IMR-90 (cell line): ENCODE measurements around the gene SETX. TPM values are rescaled to one million over a fixed set of nuclear protein-coding genes. Genes with fewer than 3 reads are reported as not detected.

ENCODE experiments used
- ATAC-seq: fragments of 200-7000 bp; cut with Tn5 transposase; 2 replicates; pipeline ENCODE4 v1.9.1; 2020; ENCODE audit warnings: low read depth, mild to moderate bottlenecking, moderate library complexity
- BruUV-seq: library from RNA; stranded (reverse); fragments of 400-500 nt; replicated peaks from 2 replicates; lab custom pipeline; 2021; lab: Mats Ljungman, UMichigan
- CTCF ChIA-PET: fragments of 300-600 bp; formaldehyde crosslinking; extraction: SDS; loops from one replicate; lab custom pipeline; 2021; ENCODE audit warnings: antibody characterized with exemption; lab: Yijun Ruan, JAX
- POLR2A ChIA-PET: fragments of 300-600 bp; sonication (Branson Sonifier 250); formaldehyde crosslinking; loops from one replicate; lab custom pipeline; 2022; ENCODE audit warnings: antibody characterized with exemption; ENCODE audit not compliant: unreplicated experiment; lab: Charles Lee
- DNase-seq: peaks from one replicate; pipeline ENCODE4 v3.0.0; 2013
- H2AFZ ChIP-seq: replicated peaks from 2 replicates; pipeline ENCODE3; 2013; ENCODE audit warnings: low read length, mild to moderate bottlenecking; ENCODE audit not compliant: poor library complexity
- H2AK5ac ChIP-seq: 2 replicates; pipeline ENCODE4 v1.6.1; 2013; ENCODE audit warnings: low read depth, low read length, inconsistent platforms
- H2AK9ac ChIP-seq: replicated peaks from 2 replicates; pipeline ENCODE3; 2013; ENCODE audit warnings: mild to moderate bottlenecking, low read depth, low read length, moderate library complexity; ENCODE audit not compliant: poor library complexity
- H2BK120ac ChIP-seq: 2 replicates; pipeline ENCODE4 v1.6.1; 2013; ENCODE audit warnings: low read depth, low read length, inconsistent platforms
- H2BK15ac ChIP-seq: 3 replicates; pipeline ENCODE4 v1.6.1; 2013; ENCODE audit warnings: low read depth, low read length, inconsistent platforms
- H2BK20ac ChIP-seq: 2 replicates; pipeline ENCODE4 v1.6.1; 2013; ENCODE audit warnings: low read depth, mild to moderate bottlenecking, inconsistent platforms, low read length, moderate library complexity
- H2BK5ac ChIP-seq: 2 replicates; pipeline ENCODE4 v1.6.1; 2013; ENCODE audit warnings: mild to moderate bottlenecking, low read depth, low read length, inconsistent platforms; ENCODE audit not compliant: poor library complexity, severe bottlenecking
- H3K14ac ChIP-seq: replicated peaks from 2 replicates; pipeline ENCODE4 v1.6.1; 2013; ENCODE audit warnings: low read depth, low read length, inconsistent platforms
- H3K18ac ChIP-seq: 2 replicates; pipeline ENCODE4 v1.6.1; 2013; ENCODE audit warnings: low read depth, low read length, control low read depth
- H3K23ac ChIP-seq: 2 replicates; pipeline ENCODE4 v1.6.1; 2013; ENCODE audit warnings: low read depth, low read length, inconsistent platforms
- H3K27ac ChIP-seq: 2 replicates; pipeline ENCODE4 v1.5.1; 2013; ENCODE audit warnings: mild to moderate bottlenecking, control low read depth, low read length; ENCODE audit not compliant: insufficient read depth
- H3K27me3 ChIP-seq: 2 replicates; pipeline ENCODE4 v1.6.1; 2013; ENCODE audit warnings: low read length; ENCODE audit not compliant: control insufficient read depth, insufficient read depth
- H3K36me3 ChIP-seq: 2 replicates; pipeline ENCODE4 v1.6.1; 2013; ENCODE audit warnings: low read length, mixed read lengths; ENCODE audit not compliant: control insufficient read depth, insufficient read depth
- H3K4ac ChIP-seq: 2 replicates; pipeline ENCODE4 v1.6.1; 2013; ENCODE audit warnings: low read depth, low read length, inconsistent platforms
- H3K4me1 ChIP-seq: 2 replicates; pipeline ENCODE4 v1.6.1; 2013; ENCODE audit warnings: low read length, mixed read lengths; ENCODE audit not compliant: control insufficient read depth, insufficient read depth
- H3K4me2 ChIP-seq: 2 replicates; pipeline ENCODE4 v1.6.1; 2013; ENCODE audit warnings: low read depth, mild to moderate bottlenecking, control low read depth, low read length, moderate library complexity
- H3K4me3 ChIP-seq: 2 replicates; pipeline ENCODE4 v1.5.1; 2013; ENCODE audit warnings: low read depth, mild to moderate bottlenecking, control low read depth, low read length, moderate library complexity; ENCODE audit not compliant: insufficient read depth
- H3K56ac ChIP-seq: 2 replicates; pipeline ENCODE4 v1.6.1; 2013; ENCODE audit warnings: low read length, inconsistent platforms; ENCODE audit not compliant: insufficient read depth; ENCODE audit errors: extremely low read depth
- H3K79me1 ChIP-seq, 2 experiments: 2 replicates each; pipeline ENCODE4 v1.6.1; 2013; ENCODE audit warnings: low read length in 2 of 2, inconsistent platforms in 1 of 2, low read depth in 1 of 2
- H3K9ac ChIP-seq: 2 replicates; pipeline ENCODE4 v1.6.1; 2013; ENCODE audit warnings: low read depth, low read length, control low read depth
- H3K9me1 ChIP-seq: 2 replicates; pipeline ENCODE4 v1.6.1; 2013; ENCODE audit warnings: low read length, inconsistent platforms; ENCODE audit not compliant: insufficient read depth
- H3K9me3 ChIP-seq: 2 replicates; pipeline ENCODE4 v1.6.1; 2013; ENCODE audit warnings: low read length; ENCODE audit not compliant: control insufficient read depth, insufficient read depth
- H4K20me1 ChIP-seq: 2 replicates; pipeline ENCODE4 v1.6.1; 2013; ENCODE audit warnings: low read length, inconsistent platforms; ENCODE audit not compliant: insufficient read depth
- H4K5ac ChIP-seq: 2 replicates; pipeline ENCODE4 v1.6.1; 2013; ENCODE audit warnings: mild to moderate bottlenecking, low read depth, low read length, control low read depth
- H4K8ac ChIP-seq, 2 experiments: 2 replicates each; pipeline ENCODE4 v1.6.1; 2013; ENCODE audit warnings: low read depth in 2 of 2, low read length in 2 of 2, control low read depth in 1 of 2, inconsistent platforms in 1 of 2
- H4K91ac ChIP-seq: 2 replicates; pipeline ENCODE4 v1.6.1; 2013; ENCODE audit warnings: low read depth, low read length, inconsistent platforms; ENCODE audit not compliant: insufficient read depth
- BHLHE40 ChIP-seq: fragments of 150-350 bp; IDR thresholded peaks from 2 replicates; pipeline ENCODE4 v1.6.1; 2016; ENCODE audit warnings: mild to moderate bottlenecking, low read depth, low read length
- CEBPB ChIP-seq: IDR thresholded peaks from 2 replicates; pipeline ENCODE4 v1.6.1; 2012; ENCODE audit warnings: low read depth, low read length, improper control_type of control experiment
- CTCF ChIP-seq: conservative IDR thresholded peaks from 2 replicates; pipeline ENCODE4 v1.5.1; 2012; ENCODE audit warnings: mild to moderate bottlenecking, low read depth, low read length, improper control_type of control experiment
- FOS ChIP-seq: fragments of 150-350 bp; IDR thresholded peaks from 2 replicates; pipeline ENCODE4 v1.6.1; 2016; ENCODE audit warnings: low read depth, low read length
- MAFK ChIP-seq: IDR thresholded peaks from 2 replicates; pipeline ENCODE4 v1.6.1; 2012; ENCODE audit warnings: low read depth, low read length, improper control_type of control experiment
- MAZ ChIP-seq: IDR thresholded peaks from 2 replicates; pipeline ENCODE4 v1.6.1; 2012; ENCODE audit warnings: low read depth, mild to moderate bottlenecking, low read length, improper control_type of control experiment, moderate library complexity, borderline replicate concordance
- MXI1 ChIP-seq: IDR thresholded peaks from 2 replicates; pipeline ENCODE4 v1.6.1; 2012; ENCODE audit warnings: low read depth, mild to moderate bottlenecking, low read length, moderate library complexity, borderline replicate concordance
- NFE2L2 ChIP-seq: fragments of 150-350 bp; IDR thresholded peaks from 2 replicates; pipeline ENCODE4 v1.6.1; 2016; ENCODE audit warnings: low read depth, mild to moderate bottlenecking, low read length
- POLR2A ChIP-seq: IDR thresholded peaks from 2 replicates; pipeline ENCODE4 v1.6.1; 2012; ENCODE audit warnings: mild to moderate bottlenecking, low read depth, low read length
- RCOR1 ChIP-seq: IDR thresholded peaks from 2 replicates; pipeline ENCODE4 v1.6.1; 2012; ENCODE audit warnings: mild to moderate bottlenecking, low read length, improper control_type of control experiment; ENCODE audit not compliant: insufficient replicate concordance
- RFX5 ChIP-seq: IDR thresholded peaks from 2 replicates; pipeline ENCODE4 v1.8.0; 2012; ENCODE audit warnings: low read depth, mild to moderate bottlenecking, low read length, moderate library complexity
- SMC3 ChIP-seq: fragments of 150-350 bp; IDR thresholded peaks from 2 replicates; pipeline ENCODE4 v1.6.1; 2016; ENCODE audit warnings: low read depth, mild to moderate bottlenecking, antibody characterized with exemption, low read length, moderate library complexity
- USF2 ChIP-seq: fragments of 150-350 bp; IDR thresholded peaks from 2 replicates; pipeline ENCODE4 v1.6.1; 2017; ENCODE audit warnings: mild to moderate bottlenecking, antibody characterized with exemption, low read length, low read depth
- WGBS, 2 experiments: methylation state at CpG; one replicate each; pipeline versions ENCODE4 v1.1.5 to v1.1.7; 2013; ENCODE audit warnings: missing lambda C conversion rate in 2 of 2; ENCODE audit not compliant: insufficient read length in 1 of 2; ENCODE audit errors: extremely low coverage in 2 of 2; 5-methylcytosine and 5-hydroxymethylcytosine counted together
- dilution Hi-C: fragments of 300-500 bp; cut with HindIII; formaldehyde crosslinking; loops from one replicate; pipeline ENCODE4 v1.14.3; 2018; ENCODE audit warnings: low sequenced_read_pairs; ENCODE audit not compliant: unreplicated experiment
- in situ Hi-C: fragments of 300-500 bp; cut with MboI; formaldehyde crosslinking; loops from 3 replicates; pipeline ENCODE4 v1.14.3; 2019; ENCODE audit warnings: low sequenced_read_pairs, inconsistent platforms, mixed read lengths
- intact Hi-C: fragments of 100-400 bp; cut with micrococcal nuclease; formaldehyde crosslinking; loops from 2 replicates; pipeline ENCODE4 v1.10.0; 2022
- polyA plus RNA-seq, 3 experiments: library from polyadenylated mRNA; depleted of rRNA; stranded (reverse); fragments of >200 nt; gene quantifications; 2 replicates each; pipeline ENCODE4 v1.2.3, GENCODE V29; 2012; ENCODE audit warnings: low replicate concordance in 1 of 3
- total RNA-seq: library from RNA; depleted of rRNA; stranded (reverse); fragments of >200 nt; gene quantifications from 2 replicates; pipeline ENCODE4 v1.2.3, GENCODE V29; 2012

Gene SETX
- total and polyA plus RNA-seq, 2 of the 4 experiments (the other 2 are of a cell fraction) = 13.1 to 55.0 TPM

DNA sequence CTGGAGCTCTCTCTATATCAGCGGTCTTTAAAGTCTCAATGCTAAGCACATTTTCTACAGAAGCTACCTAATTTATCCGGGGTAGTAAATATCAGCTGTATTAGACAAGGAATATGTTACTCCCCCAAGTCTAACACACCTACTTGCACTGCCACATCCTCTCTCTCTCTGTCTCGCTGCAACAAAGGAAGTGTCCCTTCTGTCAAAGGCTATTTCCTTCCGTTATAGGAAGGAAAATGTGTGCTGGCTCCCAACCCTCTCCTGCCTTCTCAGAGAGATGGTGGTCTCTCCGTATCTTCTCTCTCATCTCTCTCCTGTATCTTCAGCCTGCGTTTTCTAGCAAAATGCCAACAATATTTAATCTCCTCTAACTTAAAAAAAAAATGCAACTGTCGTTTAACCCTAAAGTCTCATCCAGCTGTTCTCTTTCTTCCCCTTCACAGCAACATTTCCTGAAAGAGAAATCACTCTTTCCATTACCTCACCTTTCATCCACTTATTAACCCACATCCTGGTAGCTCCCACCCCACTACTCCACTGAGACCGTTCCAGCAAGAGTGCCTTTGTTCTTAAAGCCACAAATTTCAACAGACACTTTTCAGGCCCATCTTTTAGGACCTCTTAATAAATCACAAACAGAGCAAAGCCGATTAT, 49.6 kb upstream of the SETX start:
- no peaks in the 10 kb centered on the region for H4K20me1 ChIP-seq
- no peak overlapping the region for H2AK5ac ChIP-seq
- no peak overlapping the region for H2AK9ac ChIP-seq
- no peak overlapping the region for H3K23ac ChIP-seq
- H2AFZ ChIP-seq = no peak overlapping the region
- H3K9me1 ChIP-seq = peaks cover 7% of the 10 kb centered on the region; the same call in 1 of the 2 replicates
- H2BK120ac ChIP-seq = no peak overlapping the region
- no peak overlapping the region for H4K8ac ChIP-seq
- no peak overlapping the region for H4K91ac ChIP-seq
- no peak overlapping the region for H3K27ac ChIP-seq
- BruUV-seq = no TSS peak
- no peak for ATAC-seq
- peaks cover 28 to 32% of the 10 kb centered on the region in 2 experiments for H3K79me1 ChIP-seq
- ChIA-PET POLR2A (no interaction called here), CTCF (interaction anchor here (0.6 to 0.7 kb wide), 2 partner anchors 153 to 182 kb away, joined by 5 to 8 read pairs; no protein-coding TSS in a partner anchor)
- no peak overlapping the region for H3K18ac ChIP-seq
- H3K4me2 ChIP-seq = no peak overlapping the region
- no peak overlapping the region for H3K4ac ChIP-seq
- peaks cover 15% of the 10 kb centered on the region for H3K36me3 ChIP-seq
- no peak overlapping the region for H2BK20ac ChIP-seq
- no peak overlapping the region for H3K9ac ChIP-seq
- H3K14ac ChIP-seq = no peak overlapping the region
- in situ Hi-C loops = no loop called here
- intact Hi-C loops = no loop called here
- TF ChIP-seq MAZ = no peak
- no peak for TF ChIP-seq USF2
- TF ChIP-seq MAFK = no peak
- no peak for TF ChIP-seq POLR2A
- TF ChIP-seq NFE2L2 = no peak
- TF ChIP-seq MXI1 = no peak
- no peak for TF ChIP-seq CTCF
- TF ChIP-seq SMC3 = no peak
- no peak for TF ChIP-seq RFX5
- no peak for TF ChIP-seq BHLHE40
- TF ChIP-seq FOS = no peak
- TF ChIP-seq RCOR1 = no peak
- no peak for TF ChIP-seq CEBPB
- dilution Hi-C loops = no loop called here
- no peak overlapping the region for H3K4me3 ChIP-seq
- no peak overlapping the region for H2BK5ac ChIP-seq
- no peaks in the 10 kb centered on the region for H3K27me3 ChIP-seq
- H2BK15ac ChIP-seq = no peak overlapping the region
- no peak overlapping the region for H4K5ac ChIP-seq
- H3K9me3 ChIP-seq = no peaks in the 10 kb centered on the region
- H3K56ac ChIP-seq = no peak overlapping the region
- 51% methylated on average over 4 of the region's 9 CpGs; no CpG with 5 or more reads in 1 of the 2 experiments for WGBS, 2 experiments
- H3K4me1 ChIP-seq = no peaks in the 10 kb centered on the region; the same call in 1 of the 2 replicates
- no peak for DNase-seq
